ENCODE data around the gene USP11.

DNA sequence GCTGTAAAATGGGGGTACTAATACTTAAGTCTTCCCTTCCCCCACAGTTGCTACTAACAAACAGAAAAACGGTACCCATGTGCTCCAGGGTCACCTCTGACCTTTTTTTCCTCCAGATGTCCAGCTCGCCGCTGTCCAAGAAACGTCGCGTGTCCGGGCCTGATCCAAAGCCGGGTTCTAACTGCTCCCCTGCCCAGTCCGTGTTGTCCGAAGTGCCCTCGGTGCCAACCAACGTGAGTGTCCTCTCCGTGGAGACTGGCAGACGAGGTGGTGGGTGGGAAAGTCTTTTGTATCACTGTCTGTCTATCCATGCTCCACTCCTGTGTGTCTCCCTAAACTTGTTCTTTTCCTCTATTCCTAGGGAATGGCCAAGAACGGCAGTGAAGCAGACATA lies 34.1 kb upstream of the USP11 start:
- TF ChIP-seq, protein P1, sequence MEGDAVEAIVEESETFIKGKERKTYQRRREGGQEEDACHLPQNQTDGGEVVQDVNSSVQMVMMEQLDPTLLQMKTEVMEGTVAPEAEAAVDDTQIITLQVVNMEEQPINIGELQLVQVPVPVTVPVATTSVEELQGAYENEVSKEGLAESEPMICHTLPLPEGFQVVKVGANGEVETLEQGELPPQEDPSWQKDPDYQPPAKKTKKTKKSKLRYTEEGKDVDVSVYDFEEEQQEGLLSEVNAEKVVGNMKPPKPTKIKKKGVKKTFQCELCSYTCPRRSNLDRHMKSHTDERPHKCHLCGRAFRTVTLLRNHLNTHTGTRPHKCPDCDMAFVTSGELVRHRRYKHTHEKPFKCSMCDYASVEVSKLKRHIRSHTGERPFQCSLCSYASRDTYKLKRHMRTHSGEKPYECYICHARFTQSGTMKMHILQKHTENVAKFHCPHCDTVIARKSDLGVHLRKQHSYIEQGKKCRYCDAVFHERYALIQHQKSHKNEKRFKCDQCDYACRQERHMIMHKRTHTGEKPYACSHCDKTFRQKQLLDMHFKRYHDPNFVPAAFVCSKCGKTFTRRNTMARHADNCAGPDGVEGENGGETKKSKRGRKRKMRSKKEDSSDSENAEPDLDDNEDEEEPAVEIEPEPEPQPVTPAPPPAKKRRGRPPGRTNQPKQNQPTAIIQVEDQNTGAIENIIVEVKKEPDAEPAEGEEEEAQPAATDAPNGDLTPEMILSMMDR (IDR thresholded peaks at IDR 0.05; ENCODE audit: low read depth, low read length, poor library complexity, severe bottlenecking), result no peak
- no peak for TF ChIP-seq EZH2phosphoT487 (IDR thresholded peaks at IDR 0.05; ENCODE audit: borderline replicate concordance, low read length)

Measured in DOHH2 (cell line).